H9 (cell line): ENCODE measurements around the gene KMT2C. TPM values are rescaled to one million over a fixed set of nuclear protein-coding genes. Genes with fewer than 3 reads are reported as not detected.

Source experiments
- DNase-seq: peaks from one replicate; pipeline ENCODE4 v3.0.0-alpha.2; 2017
- H2AFZ ChIP-seq: one replicate; pipeline ENCODE4 v1.6.1; 2013; ENCODE audit warnings: mild to moderate bottlenecking, low read length, control low read depth, moderate library complexity
- H2AK5ac ChIP-seq: 2 replicates; pipeline ENCODE4 v1.6.1; 2013; ENCODE audit warnings: low read length, control low read depth, mixed read lengths; ENCODE audit not compliant: insufficient read length
- H2BK120ac ChIP-seq: one replicate; pipeline ENCODE4 v1.6.1; 2013; ENCODE audit warnings: low read depth, mild to moderate bottlenecking, low read length, control low read depth, inconsistent platforms; ENCODE audit not compliant: poor library complexity, severe bottlenecking
- H2BK12ac ChIP-seq: 2 replicates; pipeline ENCODE4 v1.6.1; 2013; ENCODE audit warnings: low read length, control low read depth, mixed read lengths, low read depth; ENCODE audit not compliant: insufficient read length
- H2BK15ac ChIP-seq: 2 replicates; pipeline ENCODE4 v1.6.1; 2013; ENCODE audit warnings: low read depth, low read length, control low read depth
- H2BK20ac ChIP-seq: one replicate; pipeline ENCODE4 v1.6.1; 2013; ENCODE audit warnings: low read depth, mild to moderate bottlenecking, low read length, control low read depth, inconsistent platforms; ENCODE audit not compliant: poor library complexity, severe bottlenecking
- H2BK5ac ChIP-seq: 2 replicates; pipeline ENCODE4 v1.6.1; 2013; ENCODE audit warnings: low read length, control low read depth, mixed read lengths; ENCODE audit not compliant: insufficient read length
- H3K14ac ChIP-seq: 2 replicates; pipeline ENCODE4 v1.6.1; 2013; ENCODE audit warnings: low read length, control low read depth; ENCODE audit not compliant: insufficient read depth
- H3K18ac ChIP-seq: 2 replicates; pipeline ENCODE4 v1.6.1; 2013; ENCODE audit warnings: low read depth, mild to moderate bottlenecking, mixed read lengths, low read length, control low read depth; ENCODE audit not compliant: insufficient read length
- H3K23ac ChIP-seq: 2 replicates; pipeline ENCODE4 v1.6.1; 2013; ENCODE audit warnings: low read length, control low read depth, mixed read lengths, low read depth; ENCODE audit not compliant: insufficient read length
- H3K23me2 ChIP-seq: 2 replicates; pipeline ENCODE4 v1.6.1; 2013; ENCODE audit warnings: low read depth, mild to moderate bottlenecking, mixed read lengths, low read length, control low read depth; ENCODE audit not compliant: insufficient read length, poor library complexity, severe bottlenecking
- H3K27ac ChIP-seq: 2 replicates; pipeline ENCODE4 v1.5.1; 2013; ENCODE audit warnings: low read length, control low read depth, mixed read lengths, low read depth; ENCODE audit not compliant: insufficient read length
- H3K27me3 ChIP-seq: 2 replicates; pipeline ENCODE4 v1.6.1; 2013; ENCODE audit warnings: low read length, control low read depth, inconsistent platforms; ENCODE audit not compliant: insufficient read depth
- H3K4ac ChIP-seq: 2 replicates; pipeline ENCODE4 v1.6.1; 2013; ENCODE audit warnings: low read depth, mild to moderate bottlenecking, control low read depth, inconsistent platforms, low read length, moderate library complexity
- H3K4me1 ChIP-seq: 2 replicates; pipeline ENCODE4 v1.6.1; 2013; ENCODE audit warnings: low read length, control low read depth, inconsistent platforms; ENCODE audit not compliant: insufficient read depth
- H3K4me2 ChIP-seq: 2 replicates; pipeline ENCODE4 v1.6.1; 2013; ENCODE audit warnings: low read length, control low read depth, mixed read lengths; ENCODE audit not compliant: insufficient read length, insufficient read depth
- H3K56ac ChIP-seq: 2 replicates; pipeline ENCODE4 v1.6.1; 2013; ENCODE audit warnings: low read depth, mild to moderate bottlenecking, mixed read lengths, low read length, control low read depth; ENCODE audit not compliant: insufficient read length
- H3K79me1 ChIP-seq: 2 replicates; pipeline ENCODE4 v1.6.1; 2013; ENCODE audit warnings: low read depth, mild to moderate bottlenecking, moderate library complexity, low read length, control low read depth, inconsistent platforms; ENCODE audit not compliant: insufficient read depth, poor library complexity, severe bottlenecking
- H3K79me2 ChIP-seq: 2 replicates; pipeline ENCODE4 v1.6.1; 2013; ENCODE audit warnings: low read length, control low read depth, inconsistent platforms; ENCODE audit not compliant: insufficient read depth
- H3K9ac ChIP-seq: 2 replicates; pipeline ENCODE4 v1.6.1; 2013; ENCODE audit warnings: low read length, control low read depth, mixed read lengths; ENCODE audit not compliant: insufficient read length; ENCODE audit errors: extremely low read depth
- H3K9me3 ChIP-seq: one replicate; pipeline ENCODE4 v1.6.1; 2013; ENCODE audit warnings: low read depth, low read length, inconsistent platforms; ENCODE audit not compliant: control insufficient read depth
- H3T11ph ChIP-seq: one replicate; pipeline ENCODE4 v1.6.1; 2013; ENCODE audit warnings: mild to moderate bottlenecking, low read length, control low read depth, inconsistent platforms
- H4K20me1 ChIP-seq: one replicate; pipeline ENCODE4 v1.6.1; 2013; ENCODE audit not compliant: control insufficient read depth, insufficient read length, insufficient read depth
- H4K5ac ChIP-seq: 2 replicates; pipeline ENCODE4 v1.6.1; 2013; ENCODE audit warnings: low read depth, mild to moderate bottlenecking, mixed read lengths, low read length, control low read depth; ENCODE audit not compliant: insufficient read length
- H4K8ac ChIP-seq: replicated peaks from 2 replicates; pipeline ENCODE4 v1.6.1; 2013; ENCODE audit warnings: low read length, control low read depth, mixed read lengths, low read depth; ENCODE audit not compliant: insufficient read length
- H4K91ac ChIP-seq: 2 replicates; pipeline ENCODE4 v1.6.1; 2013; ENCODE audit warnings: low read depth, mild to moderate bottlenecking, moderate library complexity, mixed read lengths, low read length, control low read depth; ENCODE audit not compliant: insufficient read length
- H3K27ac Mint-ChIP-seq, 3 experiments: 2 replicates in 2 of 3; 3 replicates in 1 of 3; pipeline ENCODE4 v1.8.0; 2020 to 2021; ENCODE audit warnings: mixed read lengths in 3 of 3, mild to moderate bottlenecking in 1 of 3, moderate library complexity in 1 of 3
- H3K27me3 Mint-ChIP-seq: 2 replicates; pipeline ENCODE4 v1.8.0; 2021; ENCODE audit warnings: low read depth, mild to moderate bottlenecking, moderate library complexity, mixed read lengths
- H3K36me3 Mint-ChIP-seq, 3 experiments: 2 replicates in 2 of 3; 3 replicates in 1 of 3; pipeline ENCODE4 v1.8.0; 2020 to 2021; ENCODE audit warnings: low read depth in 3 of 3, mixed read lengths in 3 of 3; ENCODE audit not compliant: insufficient read depth in 1 of 3
- H3K4me1 Mint-ChIP-seq, 2 experiments: 2 replicates each; pipeline ENCODE4 v1.8.0; 2020; ENCODE audit warnings: mixed read lengths in 2 of 2
- H3K4me3 Mint-ChIP-seq, 2 experiments: 2 replicates in 1 of 2; 3 replicates in 1 of 2; pipeline ENCODE4 v1.8.0; 2020 to 2021; ENCODE audit warnings: mild to moderate bottlenecking in 2 of 2, mixed read lengths in 2 of 2, moderate library complexity in 1 of 2
- H3K9me3 Mint-ChIP-seq, 2 experiments: 2 replicates in 1 of 2; 3 replicates in 1 of 2; pipeline ENCODE4 v1.8.0; 2020; ENCODE audit warnings: mild to moderate bottlenecking in 2 of 2, mixed read lengths in 2 of 2, moderate library complexity in 1 of 2
- WGBS: extraction: QIAGEN DNeasy Blood & Tissue Kit; methylation state at CpG from one replicate; pipeline ENCODE4 v1.1.7; 2013; ENCODE audit warnings: missing lambda C conversion rate, low lambda C conversion rate, mixed read lengths; ENCODE audit not compliant: insufficient read length; ENCODE audit errors: extremely low coverage; 5-methylcytosine and 5-hydroxymethylcytosine counted together
- total RNA-seq: library from RNA; stranded (reverse); gene quantifications from 2 replicates; pipeline ENCODE4 v1.2.1, GENCODE V29; 2021
- TF ChIP-seq, protein P1 (sequence below): fragments of 200-600 bp; sonication (generic); conservative IDR thresholded peaks from 3 replicates; pipeline ENCODE4 v1.8.0; 2021; ENCODE audit warnings: antibody characterized with exemption, mild to moderate bottlenecking

Gene KMT2C
- total RNA-seq, 1 experiment from 2014 or later = 32.2 TPM

DNA sequence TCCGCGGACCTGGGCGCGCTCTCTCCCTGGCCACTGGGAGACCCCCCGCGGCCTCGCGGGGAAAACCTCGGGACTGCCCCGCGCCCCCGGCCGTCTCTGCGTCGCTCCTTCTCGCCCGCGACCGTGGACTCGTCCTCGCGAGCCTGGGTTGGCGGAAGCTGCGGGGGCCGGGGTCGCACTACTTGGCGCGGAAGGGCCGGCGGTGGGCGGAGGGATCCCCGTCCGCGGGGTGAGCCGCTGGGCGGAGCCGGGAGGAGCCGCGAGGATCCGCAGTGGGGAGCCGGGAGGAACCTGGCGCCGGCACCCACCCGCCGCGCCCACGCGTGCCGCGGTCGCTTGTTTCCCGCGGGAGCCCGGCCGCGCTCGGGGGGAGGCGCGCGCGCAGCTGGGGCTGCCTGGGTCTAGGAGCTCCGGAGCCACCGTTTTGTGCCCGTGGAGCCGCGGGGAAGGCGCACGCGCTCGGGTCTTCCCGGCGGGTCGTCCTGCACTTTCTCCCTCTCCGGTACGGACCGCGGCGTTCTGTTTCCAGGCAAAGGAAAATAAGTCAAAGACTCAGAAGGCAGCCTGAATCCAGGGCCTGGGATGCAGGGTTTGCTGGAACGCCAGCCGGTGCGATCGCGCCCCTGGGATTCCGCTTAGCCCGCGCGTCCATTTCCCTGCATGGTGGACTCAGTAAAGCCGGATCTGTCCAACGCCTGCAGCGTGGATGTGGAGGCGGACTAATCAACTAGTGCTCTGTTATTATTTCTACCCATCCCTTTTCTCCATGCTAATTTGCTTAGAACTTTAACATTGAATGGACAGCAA lies 28.7 kb upstream of the KMT2C start:
- no CpG with 5 or more reads among the region's 91 CpGs for WGBS
- Histone ChIP-seq H2BK20ac (no peak overlapping the region), H4K20me1 (no peaks in the 10 kb centered on the region), H3K23me2 (peaks cover 5% of the 10 kb centered on the region), H3K79me1 (no peaks in the 10 kb centered on the region), H4K5ac (no peak overlapping the region), H2BK120ac (no peak overlapping the region), H3K23ac (no peak overlapping the region), H2BK12ac (no peak overlapping the region), H3K9me3 (no peaks in the 10 kb centered on the region), H3K9ac (peak overlapping the region; percentile 2), H4K8ac (no peak overlapping the region), H2BK5ac (no peak overlapping the region), H2BK15ac (no peak overlapping the region), H3K27ac (no peak overlapping the region), H3K14ac (no peak overlapping the region), H3T11ph (no peak overlapping the region), H3K4me1 (no peaks in the 10 kb centered on the region), H3K4ac (no peak overlapping the region), H2AK5ac (no peak overlapping the region), H3K27me3 (no peaks in the 10 kb centered on the region), H3K4me2 (peak overlapping the region; percentile 69), H3K79me2 (no peaks in the 10 kb centered on the region), H3K18ac (no peak overlapping the region), H4K91ac (no peak overlapping the region), H2AFZ (no peak overlapping the region), H3K56ac (no peak overlapping the region)
- no peaks in the 10 kb centered on the region for H3K9me3 Mint-ChIP-seq
- peak overlapping the region; percentile 75 to 85 for H3K4me3 Mint-ChIP-seq
- TF ChIP-seq, protein P1, sequence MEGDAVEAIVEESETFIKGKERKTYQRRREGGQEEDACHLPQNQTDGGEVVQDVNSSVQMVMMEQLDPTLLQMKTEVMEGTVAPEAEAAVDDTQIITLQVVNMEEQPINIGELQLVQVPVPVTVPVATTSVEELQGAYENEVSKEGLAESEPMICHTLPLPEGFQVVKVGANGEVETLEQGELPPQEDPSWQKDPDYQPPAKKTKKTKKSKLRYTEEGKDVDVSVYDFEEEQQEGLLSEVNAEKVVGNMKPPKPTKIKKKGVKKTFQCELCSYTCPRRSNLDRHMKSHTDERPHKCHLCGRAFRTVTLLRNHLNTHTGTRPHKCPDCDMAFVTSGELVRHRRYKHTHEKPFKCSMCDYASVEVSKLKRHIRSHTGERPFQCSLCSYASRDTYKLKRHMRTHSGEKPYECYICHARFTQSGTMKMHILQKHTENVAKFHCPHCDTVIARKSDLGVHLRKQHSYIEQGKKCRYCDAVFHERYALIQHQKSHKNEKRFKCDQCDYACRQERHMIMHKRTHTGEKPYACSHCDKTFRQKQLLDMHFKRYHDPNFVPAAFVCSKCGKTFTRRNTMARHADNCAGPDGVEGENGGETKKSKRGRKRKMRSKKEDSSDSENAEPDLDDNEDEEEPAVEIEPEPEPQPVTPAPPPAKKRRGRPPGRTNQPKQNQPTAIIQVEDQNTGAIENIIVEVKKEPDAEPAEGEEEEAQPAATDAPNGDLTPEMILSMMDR = no peak
- DNase-seq = peak; percentile 58
- H3K27ac Mint-ChIP-seq = peak overlapping the region in 1 of 3 experiments; percentile 57; a peak in 1 of 7 replicates
- H3K27me3 Mint-ChIP-seq = no peaks in the 10 kb centered on the region
- H3K4me1 Mint-ChIP-seq = peaks cover 20 to 22% of the 10 kb centered on the region in 2 experiments
- H3K36me3 Mint-ChIP-seq = no peaks in the 10 kb centered on the region; a peak in 1 of 7 replicates
